Activated B cell treated with CpG ODN at 0.5 μM for 24 hours (primary cell): ENCODE data around the gene CD19. TPM values are rescaled to one million over a fixed set of nuclear protein-coding genes. Genes with fewer than 3 reads are reported as not detected.
"Not testable (repeated sequence)": the region's sequence is repeated elsewhere in the genome, so short reads cannot be mapped to it uniquely, and the experiment has no call there.

Experiments used
- ATAC-seq: fragments of 200-7000 bp; cut with Tn5 transposase; one replicate; pipeline ENCODE4 v1.10.0; 2021; ENCODE audit warnings: low read depth, mild to moderate bottlenecking, moderate library complexity
- CTCF ChIA-PET: fragments of 350-600 bp; sonication (Branson Sonifier 250); formaldehyde crosslinking; loops from one replicate; lab custom pipeline; 2021; ENCODE audit warnings: antibody characterized with exemption; lab: Charles Lee
- POLR2A ChIA-PET: fragments of 350-600 bp; sonication (Branson Sonifier 250); formaldehyde crosslinking; loops from one replicate; lab custom pipeline; 2021; ENCODE audit warnings: antibody characterized with exemption; lab: Charles Lee
- DNase-seq: peaks from one replicate; pipeline ENCODE4 v3.0.0; 2022
- H3K27ac Mint-ChIP-seq: one replicate; pipeline ENCODE4 v1.8.0; 2020; ENCODE audit warnings: mixed read lengths
- H3K27me3 Mint-ChIP-seq: one replicate; pipeline ENCODE4 v1.8.0; 2021; ENCODE audit warnings: mixed read lengths
- H3K36me3 Mint-ChIP-seq: one replicate; pipeline ENCODE4 v1.8.0; 2021; ENCODE audit warnings: low read depth, mixed read lengths
- H3K4me1 Mint-ChIP-seq: one replicate; pipeline ENCODE4 v1.8.0; 2021; ENCODE audit warnings: mixed read lengths
- H3K4me3 Mint-ChIP-seq: one replicate; pipeline ENCODE4 v1.8.0; 2020; ENCODE audit warnings: mild to moderate bottlenecking, mixed read lengths
- H3K9me3 Mint-ChIP-seq: one replicate; pipeline ENCODE4 v1.8.0; 2020; ENCODE audit warnings: mixed read lengths
- CTCF ChIP-seq: fragments of 200-600 bp; IDR thresholded peaks from one replicate; pipeline ENCODE4 v1.8.0; 2022; ENCODE audit warnings: antibody characterized with exemption, mild to moderate bottlenecking
- intact Hi-C: fragments of 100-400 bp; cut with micrococcal nuclease; formaldehyde crosslinking; loops from one replicate; pipeline ENCODE4 v1.15.1; 2024
- total RNA-seq: library from RNA; stranded (reverse); gene quantifications from 2 replicates; pipeline ENCODE4 v1.2.3, GENCODE V29; 2022

Gene CD19
- total RNA-seq, 1 donor from 2014 or later: 316 TPM

- H3K9me3 Mint-ChIP-seq: no peaks in the 10 kb centered on the region
- ATAC-seq (no peak), DNase-seq (no peak)
- TF ChIP-seq CTCF: no peak
- intact Hi-C loops: no loop called here
- ChIA-PET POLR2A (no interaction called here), CTCF (no interaction called here)
- no peak overlapping the region for H3K27ac Mint-ChIP-seq
- H3K4me3 Mint-ChIP-seq: no peak overlapping the region
- H3K4me1 Mint-ChIP-seq: peaks cover 2% of the 10 kb centered on the region
- no peaks in the 10 kb centered on the region for H3K27me3 Mint-ChIP-seq
- peaks cover 69% of the 10 kb centered on the region for H3K36me3 Mint-ChIP-seq
Observed at GRCh38 chr16:28958216-28958615, 26.4 kb downstream of the CD19 start.

GRCh38 chr16:28958836-28959235 lies 27.1 kb downstream of the CD19 start:
- peaks cover 71% of the 10 kb centered on the region for H3K36me3 Mint-ChIP-seq

GRCh38 chr16:28964072-28964471 lies 32.3 kb downstream of the CD19 start:
- no peaks in the 10 kb centered on the region for H3K27me3 Mint-ChIP-seq
- H3K9me3 Mint-ChIP-seq: no peaks in the 10 kb centered on the region
- no peak for DNase-seq
- H3K36me3 Mint-ChIP-seq: peaks cover 62% of the 10 kb centered on the region
- no peaks in the 10 kb centered on the region for H3K4me1 Mint-ChIP-seq
- intact Hi-C loops: no loop called here
- CTCF ChIA-PET: no interaction called here
- POLR2A ChIA-PET: no interaction called here
- no peak overlapping the region for H3K27ac Mint-ChIP-seq
- no peak for TF ChIP-seq CTCF
- H3K4me3 Mint-ChIP-seq: no peak overlapping the region
- ATAC-seq: no peak

More at GRCh38 chr16:28958836-28959235, 27.1 kb downstream of the CD19 start:
- no peak overlapping the region for H3K4me3 Mint-ChIP-seq
- H3K9me3 Mint-ChIP-seq: no peaks in the 10 kb centered on the region
- peaks cover 2% of the 10 kb centered on the region for H3K4me1 Mint-ChIP-seq
- DNase-seq (no peak), ATAC-seq (no peak)
- H3K27me3 Mint-ChIP-seq: no peaks in the 10 kb centered on the region
- no peak for TF ChIP-seq CTCF
- ChIA-PET POLR2A (no interaction called here), CTCF (no interaction called here)
- H3K27ac Mint-ChIP-seq: no peak overlapping the region
- intact Hi-C loops: no loop called here

GRCh38 chr16:28964496-28964895 lies 32.7 kb downstream of the CD19 start:
- intact Hi-C loops: no loop called here
- H3K27ac Mint-ChIP-seq: no peak overlapping the region

GRCh38 chr16:28967156-28967555 lies 35.4 kb downstream of the CD19 start:
- Mint-ChIP-seq H3K27me3 (no peaks in the 10 kb centered on the region), H3K27ac (no peak overlapping the region), H3K4me3 (no peak overlapping the region), H3K9me3 (no peaks in the 10 kb centered on the region), H3K4me1 (no peaks in the 10 kb centered on the region), H3K36me3 (peaks cover 39% of the 10 kb centered on the region)
- intact Hi-C loops: no loop called here
- ATAC-seq (no peak), DNase-seq (no peak)
- ChIA-PET POLR2A (no interaction called here), CTCF (no interaction called here)
- no peak for TF ChIP-seq CTCF

More at GRCh38 chr16:28964496-28964895, 32.7 kb downstream of the CD19 start:
- Mint-ChIP-seq H3K4me3 (no peak overlapping the region), H3K4me1 (no peaks in the 10 kb centered on the region), H3K27me3 (no peaks in the 10 kb centered on the region), H3K9me3 (no peaks in the 10 kb centered on the region), H3K36me3 (peaks cover 58% of the 10 kb centered on the region)
- ChIA-PET POLR2A (no interaction called here), CTCF (no interaction called here)
- no peak for ATAC-seq
- TF ChIP-seq CTCF: no peak
- DNase-seq: no peak

GRCh38 chr16:28969696-28970095 lies 37.9 kb downstream of the CD19 start:
- ATAC-seq, DNase-seq, CTCF ChIA-PET, H3K9me3 Mint-ChIP-seq, H3K4me3 Mint-ChIP-seq, H3K27me3 Mint-ChIP-seq, H3K27ac Mint-ChIP-seq, H3K4me1 Mint-ChIP-seq, POLR2A ChIA-PET: not testable (repeated sequence)
- intact Hi-C loops: loop anchor here (5.0 kb wide), 1 partner anchor 477 kb away; the partner anchor contains the start of genes APOBR and CLN3
- peaks cover 19% of the 10 kb centered on the region for H3K36me3 Mint-ChIP-seq
